T-helper 1 cell (primary cell): ENCODE measurements around the gene ARHGEF33.

Source experiments
- DNase-seq, 5 donors: peaks; one replicate each; pipeline ENCODE4 v3.0.0-alpha.2; 2012 to 2020

The ARHGEF33 gene

DNA sequence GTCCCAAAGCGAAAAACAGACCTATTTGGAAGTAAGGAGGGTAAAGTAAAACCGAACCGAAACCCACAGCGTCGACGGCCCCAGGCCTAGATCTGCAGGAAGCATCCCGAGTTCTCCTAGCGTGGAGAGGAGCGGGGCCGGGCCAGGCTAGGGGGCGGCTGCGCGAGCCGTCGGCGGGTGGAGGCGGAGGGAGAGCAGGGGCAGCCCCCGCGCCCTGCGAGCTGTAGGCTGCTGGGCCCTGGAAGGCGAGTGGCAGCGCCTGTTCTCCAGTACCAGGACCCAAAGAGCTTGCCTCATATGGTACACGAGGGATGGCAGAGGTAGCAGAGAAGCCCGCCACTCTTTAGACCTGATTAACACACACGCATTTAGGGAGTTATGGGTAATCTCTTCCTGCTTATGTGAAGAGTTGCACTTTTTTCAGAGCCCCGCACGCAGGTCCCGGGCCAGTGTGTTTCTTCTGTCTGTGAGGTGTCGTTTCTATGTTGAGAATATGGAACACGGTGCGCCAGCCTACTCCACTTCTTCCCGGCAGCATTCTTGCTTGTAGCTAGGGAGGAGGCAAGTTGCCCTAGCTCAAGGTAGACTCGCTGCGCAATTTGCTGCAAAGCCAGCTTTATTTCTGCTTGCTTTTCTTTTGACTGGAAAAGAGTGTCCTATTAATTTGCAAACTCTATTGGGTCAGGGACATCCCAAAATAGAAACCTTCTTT is 71.1 kb downstream of the ARHGEF33 start:
- DNase-seq: no peak

- no peak for DNase-seq
Measured at GRCh38 chr2:38966006-38966405, 76.3 kb downstream of the ARHGEF33 start.

DNA sequence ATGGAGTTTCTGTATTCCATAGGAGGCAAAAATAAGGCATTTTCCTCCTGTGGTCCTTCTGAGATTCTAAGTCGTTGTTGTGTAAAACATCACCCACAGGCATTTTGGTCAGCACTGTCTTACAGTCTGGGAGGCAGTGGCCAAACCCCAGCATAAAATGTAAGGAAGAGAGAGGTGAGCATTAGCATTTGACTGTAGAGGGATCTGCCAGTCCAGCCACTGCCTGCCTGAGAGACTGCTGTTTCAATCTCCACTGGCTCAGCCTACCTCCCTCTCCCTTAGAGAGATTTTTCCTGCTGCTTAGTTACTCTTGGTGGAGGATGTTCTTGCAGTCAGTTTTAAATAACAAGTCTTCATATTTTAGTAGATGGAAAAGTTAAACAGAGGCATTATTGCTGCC is 77.0 kb downstream of the ARHGEF33 start:
- no peak for DNase-seq

GRCh38 chr2:38968021-38968420 is 78.3 kb downstream of the ARHGEF33 start:
- DNase-seq: no peak

- no peak for DNase-seq
Measured at GRCh38 chr2:38971377-38971776, 81.7 kb downstream of the ARHGEF33 start.

DNA sequence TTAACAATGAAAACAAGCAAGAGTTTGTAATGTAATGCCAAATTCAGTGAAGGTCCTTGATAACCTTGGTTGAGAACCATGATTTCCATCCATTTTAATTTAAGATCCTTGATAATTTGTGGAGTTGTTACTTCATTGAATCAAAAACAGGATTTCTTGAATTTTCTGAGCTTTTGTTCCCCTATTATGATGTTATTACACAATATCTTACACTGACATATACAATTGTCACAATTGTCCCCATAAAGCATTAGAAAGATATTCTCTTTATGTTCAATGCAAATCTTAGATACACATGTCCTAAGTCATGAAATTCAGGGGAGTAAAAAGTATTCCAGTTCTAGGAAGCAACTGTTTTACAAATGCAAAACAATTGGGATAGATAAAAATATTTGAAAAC is 83.6 kb downstream of the ARHGEF33 start:
- DNase-seq: no peak

- DNase-seq: no peak
Measured at GRCh38 chr2:38975042-38975441, 85.4 kb downstream of the ARHGEF33 start.

DNA sequence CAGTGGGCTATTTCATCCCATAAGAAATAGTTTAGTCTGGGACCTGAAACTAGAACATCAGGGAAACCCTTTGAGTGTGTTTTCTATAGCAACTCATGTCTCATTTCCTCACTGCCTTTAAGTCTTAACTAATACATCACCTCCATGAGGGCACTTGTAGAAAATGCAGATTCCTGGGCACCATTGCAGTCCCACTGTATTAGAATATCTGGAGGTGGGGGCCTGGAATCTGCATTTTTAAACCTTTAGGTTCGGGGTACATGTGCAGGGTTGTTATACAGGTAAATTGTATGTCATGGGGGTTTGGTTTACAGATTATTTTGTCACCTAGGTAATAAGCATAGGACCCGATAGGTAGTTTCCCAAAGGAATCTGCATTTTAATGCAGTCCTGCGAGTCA is 87.4 kb downstream of the ARHGEF33 start:
- no peak for DNase-seq

DNA sequence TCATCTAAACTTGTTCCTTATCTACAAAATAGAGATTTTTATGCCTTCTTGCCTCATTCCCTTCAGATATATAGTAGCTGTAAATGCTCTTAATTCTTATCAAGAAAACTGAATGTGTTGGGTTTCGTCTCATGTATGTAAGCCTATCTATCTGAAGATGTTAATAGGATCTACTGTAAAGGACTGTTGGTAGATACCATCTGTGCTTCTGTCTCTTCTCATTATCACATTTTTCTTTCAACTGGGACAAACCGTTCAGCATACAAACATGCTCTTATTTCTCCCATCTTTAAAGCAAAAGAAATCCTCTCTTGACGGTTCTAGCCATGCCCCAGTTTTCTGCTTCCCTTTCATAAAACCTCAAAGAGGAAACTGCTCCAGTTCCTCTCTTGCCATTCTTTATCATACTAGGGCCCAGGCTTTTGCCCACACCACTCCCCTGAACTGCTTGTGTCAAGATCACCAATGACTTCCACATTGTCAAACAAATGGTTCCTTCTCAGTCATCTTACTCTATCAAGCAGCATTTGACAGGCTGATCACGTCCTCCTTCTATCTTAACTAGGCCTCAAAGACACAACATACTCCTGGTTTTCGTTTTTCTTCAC is 88.7 kb downstream of the ARHGEF33 start:
- no peak for DNase-seq

- DNase-seq: no peak
Measured at GRCh38 chr2:38978908-38979307, 89.2 kb downstream of the ARHGEF33 start.

- no peak for DNase-seq
Measured at GRCh38 chr2:38981003-38981669, 91.5 kb downstream of the ARHGEF33 start.

DNA sequence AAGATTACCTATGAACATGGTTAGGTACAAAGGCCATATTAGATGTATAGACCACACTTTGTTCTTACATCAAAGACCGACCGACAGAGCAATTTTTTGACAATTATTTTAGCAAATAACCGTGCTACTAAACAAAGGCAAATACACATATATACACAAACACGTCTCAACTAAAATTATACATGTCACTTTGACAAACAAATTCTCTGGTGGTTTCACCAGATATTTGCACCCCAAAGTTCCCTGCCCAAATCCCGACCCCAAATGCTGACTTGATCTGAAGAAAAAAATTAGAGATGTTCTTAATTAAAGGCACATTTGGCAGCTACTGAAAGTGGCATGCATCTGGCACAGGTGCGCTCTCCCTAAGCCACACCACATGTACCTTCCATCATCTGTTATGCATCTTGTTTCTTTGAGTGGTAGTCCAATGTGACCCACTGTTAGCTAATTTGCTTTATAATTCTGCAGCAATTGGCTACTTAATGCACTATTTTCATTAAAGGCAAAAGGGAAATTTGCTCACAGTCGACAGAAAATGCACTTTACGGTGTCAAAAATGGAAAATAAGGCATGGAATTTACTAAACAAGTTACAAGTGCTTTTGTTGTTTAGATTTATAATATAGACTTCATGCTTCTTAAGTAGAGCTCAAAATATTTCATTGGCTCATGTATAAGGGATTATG is 92.1 kb downstream of the ARHGEF33 start:
- no peak for DNase-seq

- no peak for DNase-seq
Measured at GRCh38 chr2:38982498-38982897, 92.8 kb downstream of the ARHGEF33 start.

- no peak for DNase-seq
Measured at GRCh38 chr2:38988716-38989115, 99.0 kb downstream of the ARHGEF33 start.

GRCh38 chr2:38991899-38992298 is 102.2 kb downstream of the ARHGEF33 start:
- no peak for DNase-seq

GRCh38 chr2:38997781-38998180 is 108.1 kb downstream of the ARHGEF33 start:
- DNase-seq: no peak

DNA sequence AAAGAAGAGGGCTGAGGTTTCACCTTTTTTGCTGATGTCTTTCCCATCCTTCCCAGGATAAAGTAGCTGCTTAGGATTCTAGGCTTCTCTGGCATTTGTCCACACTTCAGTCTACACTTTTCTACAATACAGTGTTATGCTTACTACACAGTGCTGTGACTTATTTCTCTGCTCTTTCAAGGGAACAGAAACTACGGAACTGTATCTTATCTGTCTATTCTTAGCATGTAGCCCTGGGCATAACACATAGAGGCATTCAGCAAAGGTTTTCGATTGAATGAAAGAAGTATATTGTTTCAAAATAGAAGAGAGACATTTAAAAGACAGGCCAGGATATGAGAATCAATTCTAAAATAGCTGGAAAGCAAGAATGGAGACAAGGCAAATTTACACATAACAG is 110.9 kb downstream of the ARHGEF33 start:
- DNase-seq: no peak

DNA sequence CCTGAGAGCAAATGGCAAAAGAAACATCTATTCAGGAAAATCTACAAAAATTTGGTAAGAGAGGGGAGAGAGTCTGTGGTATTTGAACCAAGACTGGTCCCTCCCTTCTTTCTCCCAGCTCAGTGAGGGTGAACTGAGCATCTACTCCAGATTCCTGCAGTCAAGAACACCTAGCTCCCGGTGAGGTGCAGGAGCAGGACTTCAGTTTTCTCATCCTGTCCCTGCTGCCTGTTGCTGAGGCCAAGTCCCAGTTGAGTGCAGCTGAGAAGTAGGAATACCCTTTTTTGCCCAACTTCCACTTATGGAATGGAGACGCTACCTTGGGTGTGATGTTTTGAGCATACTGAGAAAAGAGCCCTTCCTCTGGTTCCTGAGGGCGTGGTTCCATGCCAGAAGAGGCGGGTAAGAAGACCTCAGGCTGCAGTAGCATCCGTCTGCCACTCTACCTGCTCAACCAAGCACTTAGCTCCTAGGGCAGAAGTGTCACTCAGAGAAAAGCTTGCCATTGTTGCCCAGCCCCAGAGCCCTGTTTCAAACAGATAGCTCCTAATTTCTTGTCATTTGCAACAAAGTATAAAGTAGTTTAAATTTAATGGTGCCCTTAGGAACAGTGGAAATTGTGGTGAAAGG is 118.3 kb downstream of the ARHGEF33 start:
- no peak for DNase-seq

GRCh38 chr2:39008665-39009064 is 119.0 kb downstream of the ARHGEF33 start:
- DNase-seq: no peak

DNA sequence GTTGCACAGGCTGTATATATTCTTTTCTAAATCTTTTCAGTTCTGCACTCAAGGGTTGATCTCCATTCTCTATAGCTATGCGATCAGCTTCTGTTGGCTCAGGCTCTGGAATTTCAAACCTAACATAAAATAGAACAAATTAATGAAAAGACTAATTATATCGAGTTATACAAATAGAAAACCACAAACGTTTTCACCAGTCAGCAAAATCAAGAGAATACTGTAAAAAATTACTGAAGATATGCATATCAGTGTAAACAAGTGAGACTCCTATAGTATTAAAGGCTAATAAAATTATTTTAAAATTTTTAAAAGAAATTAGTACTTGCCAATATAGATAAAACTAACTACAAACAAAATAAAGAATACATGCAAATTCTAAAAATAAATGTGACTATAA is 124.2 kb downstream of the ARHGEF33 start:
- DNase-seq: no peak

DNA sequence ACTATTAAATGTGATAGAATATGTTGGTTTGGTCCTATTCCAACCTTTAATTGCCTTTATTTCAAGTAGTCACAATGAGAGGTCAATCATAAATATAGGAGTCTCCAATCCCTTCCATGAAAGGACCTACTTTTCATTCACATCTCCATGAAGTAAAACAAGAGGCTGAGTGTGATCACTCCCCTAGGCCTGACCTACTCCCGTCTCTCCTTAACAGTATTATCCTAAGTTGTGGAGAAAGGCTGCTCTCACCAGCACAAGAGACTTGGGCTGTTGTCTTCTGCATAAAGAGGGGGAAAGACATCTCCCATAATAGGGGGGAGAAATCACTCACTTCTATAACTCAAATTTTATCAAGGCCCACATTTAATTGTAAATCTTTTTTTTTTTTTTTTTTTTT is 125.7 kb downstream of the ARHGEF33 start:
- no peak for DNase-seq

GRCh38 chr2:39017334-39017733 is 127.7 kb downstream of the ARHGEF33 start:
- DNase-seq: no peak

DNA sequence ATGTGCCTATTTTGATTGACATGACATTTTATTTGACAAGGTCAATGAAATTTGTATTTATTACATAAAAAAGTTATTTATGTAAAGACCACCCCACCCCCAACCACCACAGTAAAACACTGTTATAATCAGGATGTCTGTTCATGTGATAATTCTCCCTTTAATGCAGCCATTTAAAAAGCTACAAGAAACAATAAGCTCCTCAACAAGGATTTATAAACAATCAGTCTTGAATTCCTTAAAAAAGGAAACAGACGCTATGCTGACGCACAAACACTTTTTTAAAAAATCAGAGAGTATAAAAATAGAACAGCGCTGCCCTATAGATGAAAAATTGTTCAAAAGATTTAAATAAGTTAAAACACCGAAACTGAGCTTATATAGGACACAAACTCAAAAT is 129.0 kb downstream of the ARHGEF33 start:
- DNase-seq: no peak
